ENCODE measurements around the gene SRRM5.
"Not testable (repeated sequence)": the region's sequence is repeated elsewhere in the genome, so short reads cannot be mapped to it uniquely, and the experiment has no call there.

Gene SRRM5, protein sequence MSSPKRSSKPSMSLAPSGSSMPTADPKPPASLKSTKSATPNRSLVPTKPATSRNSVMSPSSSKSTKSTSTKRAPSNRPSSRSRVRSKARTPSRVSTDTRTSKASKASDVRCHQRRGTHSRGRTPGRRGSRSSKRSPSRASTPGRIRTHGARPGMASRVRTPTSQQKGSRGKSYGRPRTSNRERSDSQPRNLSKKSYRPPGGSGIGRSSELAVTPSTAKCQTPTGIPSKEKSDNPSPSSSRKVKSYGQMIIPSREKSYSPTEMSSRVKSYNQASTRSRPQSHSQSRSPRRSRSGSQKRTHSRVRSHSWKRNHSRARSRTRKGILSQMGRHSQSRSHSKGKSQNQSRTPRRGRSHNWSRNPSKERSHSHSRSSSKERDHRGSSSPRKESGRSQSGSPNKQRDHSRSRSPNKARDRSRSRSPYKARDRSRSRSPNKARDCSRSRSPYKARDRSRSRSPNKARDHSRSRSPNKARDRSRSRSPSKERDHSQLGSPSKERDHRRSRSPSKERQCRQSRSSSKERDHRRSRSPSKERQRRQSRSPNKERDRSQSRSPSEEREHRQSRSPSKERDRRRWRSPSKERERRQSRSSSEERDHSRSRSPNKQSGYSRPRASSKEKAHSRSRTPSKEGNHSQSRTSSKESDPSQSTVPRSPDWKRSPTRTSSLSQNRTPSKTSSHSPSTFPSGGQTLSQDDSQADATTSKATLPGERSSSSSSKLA

DNA sequence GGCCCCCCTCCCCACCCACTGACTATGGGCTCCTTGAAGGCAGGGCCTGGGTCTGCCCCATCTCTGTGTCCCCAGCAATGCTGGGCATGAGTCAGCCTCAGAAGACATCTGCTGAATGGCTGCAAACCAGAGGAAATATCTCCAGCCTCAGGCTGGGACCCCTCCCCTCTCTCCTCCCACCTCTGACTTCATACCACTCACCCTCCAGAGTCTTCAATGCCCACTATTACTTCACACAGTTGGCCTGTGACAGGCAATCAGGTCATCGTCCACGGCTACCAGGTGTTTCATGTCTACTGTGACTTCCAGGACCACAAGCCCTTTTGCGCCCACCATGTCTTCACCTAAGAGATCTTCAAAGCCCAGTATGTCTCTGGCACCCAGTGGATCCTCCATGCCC, at the start of gene SRRM5:
SRRM5 (plus strand) TSS at position 301 of the 400 bp plus-strand sequence; CDS start at position 335, 34 bp downstream.
- no peak for DNase-seq (ENCODE audit: low read depth in 1 of 2, low spot score in 1 of 2)

- DNase-seq (ENCODE audit: low read depth in 1 of 2, low spot score in 1 of 2) = no peak
Observed at GRCh38 chr19:43562226-43562697, 49.6 kb upstream of the SRRM5 start.

- peak; percentile 60 to 64 for DNase-seq (ENCODE audit: low read depth in 1 of 2, low spot score in 1 of 2)
Observed at GRCh38 chr19:43562698-43563241, 49.1 kb upstream of the SRRM5 start.

GRCh38 chr19:43563816-43564457, 48.0 kb upstream of the SRRM5 start:
- no peak for DNase-seq (ENCODE audit: low read depth in 1 of 2, low spot score in 1 of 2)

DNA sequence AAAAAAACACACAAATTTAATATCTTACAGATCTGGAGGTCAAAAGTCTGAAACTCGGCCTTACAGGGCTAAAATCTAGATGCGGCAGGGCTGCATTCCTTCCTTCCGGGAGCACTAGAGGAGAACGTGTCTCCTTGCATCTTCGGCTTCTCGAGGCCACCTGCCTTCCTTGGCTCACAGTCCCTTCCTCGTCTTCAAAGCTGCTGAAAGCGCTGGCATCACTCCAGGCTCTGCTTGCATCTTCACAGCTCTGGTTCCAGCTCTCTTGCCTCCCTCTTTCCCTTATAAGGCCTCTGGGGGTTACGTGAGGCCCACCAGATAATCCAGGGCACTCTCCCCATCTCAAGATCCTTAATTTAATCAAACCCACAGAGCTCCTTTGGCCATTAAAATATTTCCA, 47.1 kb upstream of the SRRM5 start:
- no peak for DNase-seq (ENCODE audit: low read depth in 1 of 2, low spot score in 1 of 2)

DNA sequence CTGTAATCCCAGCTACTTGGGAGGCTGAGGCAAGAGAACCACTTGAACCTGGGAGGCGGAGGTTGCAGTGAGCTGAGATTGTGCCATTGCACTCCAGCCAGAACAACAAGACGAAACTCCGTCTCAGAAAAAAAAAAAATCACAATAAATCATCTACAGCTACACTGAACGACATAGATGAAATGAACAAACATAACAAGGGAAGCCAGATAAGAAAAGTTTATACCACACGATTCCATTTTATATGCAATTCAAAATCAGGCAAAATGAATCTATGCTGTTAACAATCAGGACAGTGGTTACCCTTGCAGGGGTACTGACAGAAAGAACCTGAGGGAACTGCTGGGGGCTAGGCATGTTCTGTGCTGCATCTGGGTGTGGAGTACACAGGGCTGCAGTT, 42.2 kb upstream of the SRRM5 start:
- no peak for DNase-seq (ENCODE audit: low read depth in 1 of 2, low spot score in 1 of 2)

DNA sequence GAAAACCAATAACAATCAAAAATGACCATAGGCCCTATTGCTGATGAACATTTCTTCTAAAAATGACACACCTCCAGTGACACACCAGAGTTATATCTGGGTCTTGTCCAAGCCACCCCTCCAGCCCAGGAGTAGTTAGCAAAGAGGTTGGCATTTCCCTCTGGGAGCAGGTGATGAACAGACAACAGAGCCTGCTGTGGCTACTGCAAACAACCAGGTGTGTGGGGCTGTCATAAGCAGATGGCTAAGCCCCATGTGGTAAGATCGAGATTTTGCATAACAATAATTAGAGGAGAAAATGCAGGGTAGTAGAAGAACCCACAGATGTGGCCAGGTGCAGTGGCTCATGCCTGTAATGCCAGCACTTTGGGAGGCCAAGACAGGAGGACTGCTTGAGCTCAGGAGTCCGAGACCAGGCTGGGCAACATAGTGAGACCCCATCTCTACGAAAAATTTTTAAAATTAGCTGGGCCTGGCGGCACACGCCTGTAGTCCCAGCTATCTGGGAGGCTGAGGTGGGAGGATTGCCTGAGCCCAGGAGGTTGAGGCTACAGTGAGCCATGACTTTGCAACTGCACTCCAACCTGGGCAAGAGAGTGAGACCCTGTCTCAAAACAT, 41.6 kb upstream of the SRRM5 start:
- DNase-seq (ENCODE audit: low read depth in 1 of 2, low spot score in 1 of 2) = no peak

GRCh38 chr19:43572171-43572588, 39.7 kb upstream of the SRRM5 start:
- DNase-seq (ENCODE audit: low read depth in 1 of 2, low spot score in 1 of 2) = no peak

GRCh38 chr19:43574424-43575155, 37.3 kb upstream of the SRRM5 start:
- no peak for DNase-seq (ENCODE audit: low read depth in 1 of 2, low spot score in 1 of 2)

DNA sequence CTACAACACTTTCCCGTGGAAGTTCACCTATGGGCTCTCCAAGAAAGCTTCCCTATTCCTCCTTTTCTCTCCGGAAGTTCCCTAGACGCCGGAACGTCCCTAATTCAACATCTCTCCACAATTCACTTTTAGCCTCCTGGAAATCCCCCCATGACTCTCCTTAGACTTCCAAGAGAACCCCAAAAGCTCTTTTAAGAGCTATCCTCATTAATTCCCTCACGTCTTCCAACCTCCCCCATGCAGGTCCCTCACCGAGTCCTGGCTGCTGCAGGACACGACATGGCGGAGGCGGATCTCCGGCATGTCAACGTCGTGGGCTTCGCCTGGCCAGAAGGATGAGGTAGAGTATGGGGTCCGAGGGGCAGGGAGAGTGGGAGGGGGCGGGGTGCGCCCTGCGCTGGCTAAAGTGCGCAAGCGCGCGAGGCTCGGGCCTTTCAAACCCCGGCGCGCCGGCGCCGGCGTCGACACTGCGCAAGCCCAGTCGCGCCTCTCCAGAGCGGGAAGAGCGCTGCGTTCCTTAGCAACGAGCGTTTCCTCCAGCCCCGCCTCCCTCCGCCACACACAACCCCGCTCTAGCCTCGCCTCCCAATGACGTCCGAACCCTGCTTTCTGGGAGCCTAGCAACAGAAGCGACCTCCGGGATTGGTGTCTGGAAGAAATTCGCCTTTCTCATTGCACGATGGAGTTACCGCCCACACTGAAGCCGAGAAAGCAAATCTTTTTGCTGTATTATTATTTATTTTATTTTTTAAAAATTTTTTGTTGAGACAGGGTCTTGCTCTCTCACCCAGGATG, 36.5 kb upstream of the SRRM5 start, which contains the start of the genes PINLYP and XRCC1:
PINLYP (plus strand) TSS at position 646 of the 795 bp plus-strand sequence. CDS start 1,391 bp downstream, outside the sequence.
XRCC1 (minus strand) TSS at position 372 of the 795 bp plus-strand sequence; CDS start at position 303, 69 bp downstream.
- peak; percentile 87 to 93 for DNase-seq (ENCODE audit: low read depth in 1 of 2, low spot score in 1 of 2)

GRCh38 chr19:43575955-43576878, 35.7 kb upstream of the SRRM5 start:
- DNase-seq (ENCODE audit: low read depth in 1 of 2, low spot score in 1 of 2) = no peak

DNA sequence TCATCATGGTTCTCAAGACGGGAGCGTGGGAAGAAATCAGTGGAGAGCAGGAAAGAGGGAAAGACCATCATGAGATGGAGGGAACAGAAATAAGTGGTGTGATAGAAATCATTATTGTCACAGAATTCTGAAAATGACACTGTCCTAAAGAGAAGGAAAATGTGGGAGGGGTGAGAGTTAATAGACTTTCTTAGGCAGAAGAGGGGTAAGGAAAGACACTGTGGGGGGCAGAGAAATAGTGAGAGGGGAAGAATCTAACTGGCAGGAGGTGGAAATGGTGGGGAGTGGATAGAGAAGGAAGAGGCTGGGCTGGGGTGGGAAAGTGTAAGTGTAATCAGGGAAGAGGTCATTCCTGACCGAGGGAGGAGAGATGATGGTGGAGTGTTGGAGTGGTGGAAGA, 33.1 kb upstream of the SRRM5 start:
- DNase-seq (ENCODE audit: low read depth in 1 of 2, low spot score in 1 of 2) = no peak

GRCh38 chr19:43581467-43581866, 30.4 kb upstream of the SRRM5 start:
- DNase-seq (ENCODE audit: low read depth in 1 of 2, low spot score in 1 of 2) = no peak

GRCh38 chr19:43582495-43582894, 29.4 kb upstream of the SRRM5 start:
- no peak for DNase-seq (ENCODE audit: low read depth in 1 of 2, low spot score in 1 of 2)

GRCh38 chr19:43584484-43584883, 27.4 kb upstream of the SRRM5 start:
- DNase-seq (ENCODE audit: low read depth in 1 of 2, low spot score in 1 of 2) = no peak

DNA sequence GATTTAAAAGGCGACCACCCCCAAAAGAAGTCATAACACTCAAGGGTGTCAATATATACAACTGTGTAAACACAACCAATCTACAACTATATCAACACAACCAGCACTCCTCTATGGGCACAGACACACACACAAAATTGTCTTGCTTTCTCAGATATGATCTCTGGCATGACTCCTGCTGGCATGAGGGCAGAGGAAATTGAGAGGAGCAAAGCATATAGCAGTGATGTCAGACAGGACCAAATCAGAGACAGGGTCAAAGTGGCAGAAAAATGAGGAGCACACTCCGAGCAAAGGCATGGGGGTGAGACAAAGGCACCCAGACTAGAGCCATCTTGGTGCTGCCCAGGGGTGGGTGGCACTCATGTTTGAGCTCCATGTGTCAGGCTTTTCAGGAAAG, 25.5 kb upstream of the SRRM5 start:
- DNase-seq (ENCODE audit: low read depth in 1 of 2, low spot score in 1 of 2) = no peak

- DNase-seq (ENCODE audit: low read depth in 1 of 2, low spot score in 1 of 2) = not testable (repeated sequence)
Observed at GRCh38 chr19:43587029-43587428, 24.9 kb upstream of the SRRM5 start.

- DNase-seq (ENCODE audit: low read depth in 1 of 2, low spot score in 1 of 2) = no peak
Observed at GRCh38 chr19:43589277-43589676, 22.6 kb upstream of the SRRM5 start.

Measured in activated T-helper 1 cell treated with anti-CD3 and anti-CD28 coated beads, Interleukin-2, amount 50 U/mL, for 16 hours (primary cell).